Measurements from ENCODE around the gene DLG2. TPM values are rescaled to one million over a fixed set of nuclear protein-coding genes. Genes with fewer than 3 reads are reported as not detected.
A peak's percentile ranks its signal among the peaks of the same experiment; 100 is the strongest.

The DLG2 gene
- total RNA-seq, 1 experiment from 2014 or later: 12.1 TPM

DNA sequence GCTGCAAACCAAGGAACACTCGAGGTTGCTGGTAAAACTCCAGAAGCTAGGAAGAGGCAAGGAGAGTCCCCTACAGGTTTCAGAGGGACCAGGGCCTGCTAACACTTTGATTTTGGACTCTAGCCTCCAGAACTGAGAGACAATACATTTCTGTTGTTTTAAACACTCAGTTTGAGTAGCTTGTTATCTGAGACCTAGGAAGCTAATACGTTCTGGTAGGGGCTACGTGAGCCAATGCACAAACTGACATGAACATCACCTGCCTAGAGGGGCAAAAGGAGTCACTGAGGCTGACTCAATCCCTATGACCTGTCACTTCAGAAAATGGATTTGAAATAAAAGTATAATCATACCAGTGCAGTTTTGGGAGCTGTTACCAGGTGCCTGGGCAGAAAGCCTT, 1775.1 kb downstream of the DLG2 start:
- H3K27me3 ChIP-seq: no peaks in the 10 kb centered on the region
- H3K4me1 ChIP-seq: no peaks in the 10 kb centered on the region
- H3K9me3 ChIP-seq (replicated peaks): no peaks in the 10 kb centered on the region
- no peaks in the 10 kb centered on the region for H3K36me3 ChIP-seq
- H3K4me3 ChIP-seq: no peak overlapping the region
- no peak for DNase-seq
- no peak overlapping the region for H3K27ac ChIP-seq

DNA sequence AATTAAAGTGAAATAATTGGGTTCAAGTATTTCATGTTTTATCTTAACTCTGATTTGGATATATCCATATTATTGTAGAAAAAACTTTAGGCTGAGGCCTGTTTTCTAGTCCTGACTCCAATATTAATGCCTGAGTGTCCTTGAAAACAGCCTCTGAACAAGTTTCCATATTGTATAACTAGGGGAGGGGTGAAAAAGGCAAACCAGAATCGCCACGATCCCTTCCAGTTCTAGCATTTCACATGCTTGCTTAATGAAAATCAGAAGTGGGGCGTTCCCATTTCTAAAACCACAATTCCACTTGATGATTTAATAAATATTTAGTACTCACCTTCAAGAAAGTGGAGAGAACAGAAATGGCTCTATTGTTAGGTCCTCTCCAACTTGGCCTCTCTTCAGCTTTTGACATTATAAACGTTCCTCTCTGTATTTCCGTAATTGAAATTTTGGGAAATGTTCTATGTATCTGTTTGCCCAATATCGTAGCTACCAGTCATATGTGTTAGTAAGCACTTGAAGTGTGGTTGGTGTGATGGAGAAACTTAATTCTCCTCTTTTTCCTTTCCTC, 1779.6 kb downstream of the DLG2 start:
- Histone ChIP-seq H3K9me3 (replicated peaks) (no peaks in the 10 kb centered on the region), H3K36me3 (no peaks in the 10 kb centered on the region), H3K27ac (no peak overlapping the region), H3K27me3 (no peaks in the 10 kb centered on the region), H3K4me1 (no peaks in the 10 kb centered on the region), H3K4me3 (no peak overlapping the region)
- DNase-seq: no peak

DNA sequence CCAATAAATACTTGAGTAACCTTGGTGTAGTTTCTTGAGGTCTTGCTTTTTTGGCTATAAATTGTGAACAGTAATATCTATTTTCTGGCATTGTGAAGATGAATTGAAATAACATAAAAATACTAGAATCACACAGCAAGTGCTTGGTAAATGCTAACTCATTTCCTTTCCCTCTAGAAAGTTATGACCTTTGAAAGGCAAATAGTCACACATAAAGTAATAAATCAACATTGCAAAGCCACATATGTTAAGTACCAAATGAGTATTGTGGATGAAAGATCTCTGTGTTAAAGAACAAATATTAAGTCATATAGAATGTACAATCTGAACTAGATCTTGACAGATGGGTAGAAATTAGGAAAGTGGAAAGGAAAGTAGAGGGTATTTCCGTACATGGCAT, 1781.3 kb downstream of the DLG2 start:
- no peaks in the 10 kb centered on the region for H3K9me3 ChIP-seq (replicated peaks)
- no peaks in the 10 kb centered on the region for H3K4me1 ChIP-seq
- no peak overlapping the region for H3K4me3 ChIP-seq

DNA sequence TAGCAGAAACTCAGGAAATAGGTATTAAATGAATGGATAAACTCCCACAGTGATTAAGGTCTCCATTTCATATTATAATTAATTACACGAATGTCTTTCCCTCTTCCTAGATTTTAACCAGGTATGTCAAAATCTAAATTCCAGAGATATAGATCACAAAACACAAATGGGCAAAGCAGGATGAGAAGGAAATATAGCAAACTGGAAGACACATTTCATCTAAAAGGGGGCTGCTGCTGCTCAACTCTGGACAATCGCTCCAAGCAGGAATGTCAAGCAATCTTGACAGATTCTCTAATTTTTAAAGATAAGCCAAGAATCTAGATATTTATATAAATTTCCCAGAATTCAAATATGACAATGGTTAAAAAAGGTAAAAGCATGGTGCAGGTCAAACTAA, 1786.8 kb downstream of the DLG2 start:
- Histone ChIP-seq H3K9me3 (replicated peaks) (no peaks in the 10 kb centered on the region), H3K4me3 (no peak overlapping the region), H3K4me1 (no peaks in the 10 kb centered on the region), H3K36me3 (no peaks in the 10 kb centered on the region), H3K27ac (no peak overlapping the region), H3K27me3 (no peaks in the 10 kb centered on the region)
- no peak for DNase-seq

More for the DNA sequence above, 1781.3 kb downstream of the DLG2 start:
- H3K27me3 ChIP-seq: no peaks in the 10 kb centered on the region
- H3K27ac ChIP-seq: no peak overlapping the region
- DNase-seq: no peak
- no peaks in the 10 kb centered on the region for H3K36me3 ChIP-seq

DNA sequence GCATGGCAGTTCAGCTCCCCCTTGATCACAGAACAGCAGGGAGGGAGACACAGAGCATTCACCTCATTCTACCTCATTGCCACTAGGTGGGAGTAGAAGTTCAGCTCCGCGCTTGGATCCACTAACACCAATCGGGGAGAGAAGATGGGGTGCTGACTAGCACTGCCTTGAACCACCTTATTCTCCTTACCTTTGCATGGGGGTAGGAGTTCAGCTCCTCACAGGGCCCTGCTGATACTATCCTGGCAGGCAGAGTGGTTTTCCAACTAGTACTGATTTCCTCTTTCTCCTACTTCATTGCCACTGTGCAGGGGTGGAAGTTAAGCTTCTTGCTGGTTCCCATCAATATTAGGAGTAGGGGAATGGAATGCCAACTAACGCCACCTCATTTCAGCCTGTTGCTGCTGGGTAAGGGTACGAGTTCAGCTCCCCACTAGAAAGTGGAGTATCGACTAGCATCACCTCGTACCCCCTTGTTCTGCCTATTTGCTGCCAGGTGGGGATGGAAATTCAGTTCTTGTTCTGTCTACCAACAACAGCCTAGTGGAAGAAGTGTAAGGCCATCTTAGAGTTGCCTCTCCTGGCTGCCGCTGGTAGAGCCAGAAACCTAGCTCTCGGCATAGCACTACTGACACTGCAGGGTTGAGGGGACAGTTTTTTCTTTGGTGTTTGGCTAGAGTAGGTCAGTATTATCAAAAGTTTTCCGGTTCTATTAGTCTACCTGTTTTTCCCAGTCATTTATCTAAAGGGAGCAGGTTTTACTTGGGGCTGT, 1790.1 kb downstream of the DLG2 start:
- Histone ChIP-seq H3K36me3 (no peaks in the 10 kb centered on the region), H3K4me3 (no peak overlapping the region), H3K4me1 (no peaks in the 10 kb centered on the region), H3K27me3 (no peaks in the 10 kb centered on the region), H3K27ac (no peak overlapping the region), H3K9me3 (replicated peaks) (no peaks in the 10 kb centered on the region)
- DNase-seq: peak; percentile 51 to 80

DNA sequence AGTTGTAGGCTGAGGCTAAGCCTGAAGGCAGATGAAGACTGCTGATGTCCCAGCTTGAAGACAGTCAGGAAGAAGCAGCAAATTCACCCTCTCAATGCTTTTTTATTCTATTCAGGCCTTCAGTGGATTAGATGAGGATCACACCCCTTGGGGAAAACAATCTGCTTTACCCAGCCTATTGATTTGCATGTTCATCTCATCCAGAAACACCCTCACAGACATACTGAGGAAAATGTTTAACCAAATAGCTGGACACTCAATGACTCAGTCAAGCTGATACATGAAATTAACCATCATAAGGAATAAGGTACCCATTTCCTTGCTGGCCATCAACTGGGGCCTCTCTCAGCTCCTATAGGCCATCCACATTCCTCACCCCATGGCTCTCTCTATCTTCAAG, 1791.1 kb downstream of the DLG2 start:
- Histone ChIP-seq H3K4me3 (no peak overlapping the region), H3K27me3 (no peaks in the 10 kb centered on the region), H3K4me1 (no peaks in the 10 kb centered on the region), H3K27ac (no peak overlapping the region), H3K9me3 (replicated peaks) (no peaks in the 10 kb centered on the region), H3K36me3 (no peaks in the 10 kb centered on the region)
- no peak for DNase-seq

DNA sequence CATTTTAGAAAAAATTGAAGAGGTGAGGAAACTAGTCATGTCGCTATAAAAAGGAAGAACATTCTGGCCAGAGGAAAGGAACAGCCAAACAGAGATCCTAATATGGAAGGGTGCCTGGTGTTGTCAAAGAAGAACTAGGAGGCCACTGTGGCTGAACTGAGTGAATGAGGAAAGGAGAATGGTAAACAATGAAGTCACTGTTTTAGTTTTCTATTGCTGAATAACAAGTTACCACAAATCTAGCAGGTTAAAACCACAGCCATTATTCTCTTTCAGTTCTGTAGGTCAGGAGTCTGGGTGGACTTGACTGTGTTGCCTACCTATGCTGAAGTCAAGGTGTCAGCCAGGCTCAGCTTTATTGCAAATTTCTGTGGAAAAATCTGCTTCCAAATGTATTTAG, 1791.7 kb downstream of the DLG2 start:
- Histone ChIP-seq H3K9me3 (replicated peaks) (no peaks in the 10 kb centered on the region), H3K4me3 (no peak overlapping the region), H3K4me1 (no peaks in the 10 kb centered on the region), H3K27me3 (no peaks in the 10 kb centered on the region), H3K27ac (no peak overlapping the region), H3K36me3 (no peaks in the 10 kb centered on the region)
- DNase-seq: no peak

DNA sequence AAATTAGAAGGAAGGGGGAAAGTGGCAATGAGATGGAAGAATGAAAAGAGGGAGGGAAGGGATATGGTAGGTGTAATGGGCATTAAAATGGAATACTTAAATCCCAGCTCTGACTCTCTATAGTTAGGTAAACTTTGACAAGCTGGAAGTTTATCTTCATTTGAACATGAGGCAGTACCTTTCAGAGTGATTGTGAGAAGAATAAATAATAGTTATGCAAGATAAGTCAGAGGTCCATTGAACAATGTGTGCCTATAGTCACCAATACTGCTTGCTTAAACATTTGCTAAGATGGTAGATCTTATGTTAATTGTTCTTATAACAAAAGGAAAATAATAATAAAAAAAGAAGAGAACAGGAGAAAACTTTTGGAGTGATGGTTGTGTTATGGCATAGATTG, 1795.2 kb downstream of the DLG2 start:
- Histone ChIP-seq H3K4me1 (no peaks in the 10 kb centered on the region), H3K36me3 (no peaks in the 10 kb centered on the region), H3K4me3 (no peak overlapping the region), H3K9me3 (replicated peaks) (no peaks in the 10 kb centered on the region), H3K27me3 (no peaks in the 10 kb centered on the region), H3K27ac (no peak overlapping the region)
- no peak for DNase-seq

DNA sequence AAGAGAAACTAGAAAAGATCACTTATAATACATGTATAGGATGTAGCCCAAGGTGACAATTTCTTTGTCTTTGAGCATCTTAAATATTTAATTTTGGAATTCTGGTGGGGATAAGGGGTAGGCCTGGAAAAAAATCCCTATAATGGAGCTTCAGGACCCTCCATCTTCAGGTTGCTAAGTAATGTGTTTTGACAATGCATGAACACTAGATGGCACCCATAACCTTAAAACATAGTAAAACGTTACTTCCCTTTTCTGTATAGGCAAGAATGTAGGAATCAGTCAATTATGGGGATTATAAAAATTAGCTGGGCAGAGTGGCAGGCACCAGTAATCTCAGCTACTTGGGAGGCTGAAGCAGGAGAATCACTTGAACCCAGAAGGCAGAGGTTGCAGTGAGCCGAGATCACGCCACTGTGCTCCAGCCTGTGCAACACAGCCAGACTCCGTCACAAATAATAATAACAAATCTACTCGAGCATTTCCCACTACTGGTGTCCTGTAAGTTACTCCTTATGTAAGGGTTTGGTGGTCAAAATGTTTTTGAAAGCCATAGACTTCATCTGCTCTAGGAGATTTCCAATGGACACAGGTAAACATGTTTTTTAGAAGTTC, 1799.1 kb downstream of the DLG2 start:
- Histone ChIP-seq H3K4me1 (no peaks in the 10 kb centered on the region), H3K27me3 (no peaks in the 10 kb centered on the region), H3K36me3 (no peaks in the 10 kb centered on the region), H3K4me3 (no peak overlapping the region), H3K9me3 (replicated peaks) (no peaks in the 10 kb centered on the region), H3K27ac (no peak overlapping the region)
- DNase-seq: peak in 1 of 2 experiments; percentile 73

DNA sequence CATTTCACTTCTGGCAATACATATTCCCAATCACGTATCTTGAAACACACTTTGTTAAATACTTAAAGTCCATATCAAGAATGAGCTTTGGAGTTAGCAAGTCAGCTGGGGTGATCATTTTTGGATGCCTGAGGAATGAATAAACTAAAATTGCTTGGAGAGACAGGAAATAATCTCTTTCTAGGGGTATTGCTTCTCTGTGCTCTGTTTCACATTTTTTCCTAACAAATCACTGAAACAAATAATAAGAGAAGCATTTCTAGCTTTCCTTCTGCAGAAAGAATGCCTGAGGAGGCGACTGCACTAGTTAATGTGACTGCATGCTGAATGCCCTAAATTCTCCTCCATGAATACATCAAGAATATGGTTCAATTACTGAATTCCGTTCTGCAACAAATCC, 1799.6 kb downstream of the DLG2 start:
- no peak overlapping the region for H3K4me3 ChIP-seq
- no peaks in the 10 kb centered on the region for H3K4me1 ChIP-seq
- no peak for DNase-seq
- H3K36me3 ChIP-seq: no peaks in the 10 kb centered on the region
- H3K27me3 ChIP-seq: no peaks in the 10 kb centered on the region
- H3K9me3 ChIP-seq (replicated peaks): no peaks in the 10 kb centered on the region
- no peak overlapping the region for H3K27ac ChIP-seq

DNA sequence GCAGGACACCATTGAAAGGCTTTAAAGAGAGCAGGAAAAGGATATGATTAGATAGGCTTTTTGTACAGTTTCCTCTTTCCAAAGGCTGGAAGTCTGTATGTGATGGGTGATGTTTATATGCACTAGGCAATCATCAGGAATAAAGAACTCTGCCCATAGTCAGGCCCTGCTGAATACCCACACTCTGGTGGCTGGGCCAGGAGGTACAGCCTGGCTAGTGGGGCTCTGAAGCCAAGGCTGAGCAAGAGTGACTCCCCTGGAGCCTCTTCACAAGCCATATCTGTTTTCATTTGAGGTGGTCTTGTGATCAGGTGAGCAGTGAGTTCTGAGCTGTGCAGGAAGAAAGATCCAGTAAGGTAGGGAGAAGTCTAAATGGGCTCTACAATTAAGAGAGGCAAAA, 1801.1 kb downstream of the DLG2 start:
- no peak overlapping the region for H3K27ac ChIP-seq
- H3K27me3 ChIP-seq: no peaks in the 10 kb centered on the region
- no peak overlapping the region for H3K4me3 ChIP-seq
- H3K4me1 ChIP-seq: no peaks in the 10 kb centered on the region
- no peaks in the 10 kb centered on the region for H3K9me3 ChIP-seq (replicated peaks)
- H3K36me3 ChIP-seq: no peaks in the 10 kb centered on the region
- no peak for DNase-seq

DNA sequence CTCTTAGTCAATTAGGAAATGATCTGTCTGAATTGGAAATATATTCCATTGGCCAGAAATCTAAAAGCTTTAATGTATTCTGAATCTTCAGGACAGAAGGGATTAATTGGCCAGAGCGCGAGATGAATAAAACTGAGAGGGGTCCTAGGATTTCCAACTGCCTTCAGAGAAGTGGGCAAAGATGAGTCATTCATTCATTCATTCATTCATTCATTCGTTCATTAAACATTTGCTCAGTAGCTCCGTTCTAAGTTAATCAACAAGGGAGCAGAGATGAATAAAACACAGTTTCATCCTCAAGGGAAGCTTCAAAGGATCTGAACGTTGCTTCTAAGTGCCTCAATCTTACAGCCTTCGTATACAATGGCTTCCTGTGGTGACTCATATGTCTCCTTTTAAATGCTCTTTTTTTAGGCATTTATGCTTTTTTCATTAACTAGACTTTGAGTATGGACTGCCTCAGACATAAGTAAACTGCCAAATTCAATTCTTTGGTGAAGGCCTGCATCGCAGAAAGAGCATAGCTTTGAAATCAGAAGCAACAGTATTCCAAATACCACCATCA, 1803.6 kb downstream of the DLG2 start:
- no peak overlapping the region for H3K4me3 ChIP-seq
- H3K27ac ChIP-seq: no peak overlapping the region
- H3K9me3 ChIP-seq (replicated peaks): no peaks in the 10 kb centered on the region
- no peaks in the 10 kb centered on the region for H3K27me3 ChIP-seq
- DNase-seq: no peak
- H3K36me3 ChIP-seq: no peaks in the 10 kb centered on the region
- H3K4me1 ChIP-seq: no peaks in the 10 kb centered on the region

DNA sequence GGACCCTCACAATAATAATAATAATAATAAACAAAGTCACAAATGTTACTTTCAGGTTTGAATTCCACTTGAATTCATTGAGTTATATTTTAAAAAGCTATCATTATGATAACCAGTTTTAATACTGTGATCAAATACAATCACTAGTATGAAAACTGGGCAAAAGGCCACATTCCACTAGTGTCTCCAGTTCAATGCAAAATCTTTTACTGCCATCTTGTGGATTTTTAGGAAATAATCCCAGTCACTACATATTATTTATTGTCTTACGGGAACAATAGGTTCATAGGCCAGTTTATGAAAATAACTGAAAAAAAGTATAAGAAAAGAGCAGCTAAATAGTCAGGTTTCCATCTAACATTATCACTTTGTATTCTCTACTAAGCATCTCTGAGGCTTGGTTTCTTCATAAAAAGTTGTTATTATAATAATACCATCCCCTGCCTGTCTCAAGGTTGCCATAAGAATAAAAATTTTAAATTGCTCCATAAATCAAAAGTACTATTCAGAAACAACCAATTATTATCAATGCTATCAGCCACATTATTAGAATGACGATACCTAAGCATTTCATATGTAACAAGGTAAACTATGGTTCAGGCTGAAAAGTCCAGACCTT, 1807.1 kb downstream of the DLG2 start:
- Histone ChIP-seq H3K4me1 (no peaks in the 10 kb centered on the region), H3K27ac (no peak overlapping the region), H3K36me3 (no peaks in the 10 kb centered on the region), H3K27me3 (no peaks in the 10 kb centered on the region), H3K4me3 (no peak overlapping the region), H3K9me3 (replicated peaks) (no peaks in the 10 kb centered on the region)
- peak; percentile 18 to 78 for DNase-seq

DNA sequence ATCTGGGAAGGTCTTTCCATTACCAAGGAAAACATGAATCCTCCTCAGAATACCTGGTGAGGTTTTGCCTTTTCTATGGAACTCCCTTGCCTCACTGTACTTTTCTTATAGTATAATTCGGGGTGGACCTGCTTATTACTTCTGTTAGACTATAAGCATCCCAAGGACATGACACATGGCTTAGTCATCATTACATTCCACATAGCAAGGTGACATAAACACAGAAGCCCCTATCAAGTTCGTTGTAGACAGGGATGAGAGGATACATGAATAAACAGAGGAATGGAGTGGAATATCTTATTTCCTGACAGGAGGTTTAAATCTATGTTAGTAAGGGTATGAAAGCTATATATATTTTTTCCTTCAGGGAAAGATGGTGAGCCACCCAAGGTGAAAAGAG, 1808.8 kb downstream of the DLG2 start:
- no peaks in the 10 kb centered on the region for H3K27me3 ChIP-seq
- no peaks in the 10 kb centered on the region for H3K4me1 ChIP-seq
- H3K36me3 ChIP-seq: no peaks in the 10 kb centered on the region
- no peak for DNase-seq
- H3K4me3 ChIP-seq: no peak overlapping the region
- no peak overlapping the region for H3K27ac ChIP-seq
- no peaks in the 10 kb centered on the region for H3K9me3 ChIP-seq (replicated peaks)

DNA sequence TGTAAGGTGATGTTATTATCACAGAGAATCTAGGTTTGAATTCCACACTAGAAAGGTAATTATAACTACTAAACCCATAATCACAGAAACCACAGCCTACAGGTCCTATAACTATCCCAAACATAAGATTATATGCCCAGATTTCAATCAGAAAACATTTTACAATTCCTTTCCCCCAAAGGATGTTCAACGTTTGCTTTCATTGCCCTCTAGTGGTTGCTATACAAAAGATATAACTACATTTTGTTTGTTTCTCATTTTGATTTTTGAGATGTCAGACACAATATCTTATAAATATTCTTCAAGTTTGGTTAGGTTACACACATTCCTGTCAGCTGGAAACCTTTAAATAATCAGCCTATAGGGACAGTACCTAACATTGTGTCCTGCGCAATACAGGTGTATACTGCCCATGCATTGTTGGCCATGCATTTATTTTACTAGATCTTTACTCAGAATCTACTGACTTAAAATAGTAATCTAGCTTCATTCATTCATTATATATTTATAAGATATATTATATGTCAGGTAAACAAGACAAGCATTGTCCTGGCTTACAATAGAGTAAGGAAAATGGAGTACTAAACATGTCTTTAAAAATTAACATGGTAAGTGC, 1810.5 kb downstream of the DLG2 start:
- H3K9me3 ChIP-seq (replicated peaks): no peaks in the 10 kb centered on the region
- no peak overlapping the region for H3K4me3 ChIP-seq
- peak in 1 of 2 experiments; percentile 47 for DNase-seq
- no peaks in the 10 kb centered on the region for H3K4me1 ChIP-seq
- no peak overlapping the region for H3K27ac ChIP-seq
- H3K27me3 ChIP-seq: no peaks in the 10 kb centered on the region
- no peaks in the 10 kb centered on the region for H3K36me3 ChIP-seq

All from SJCRH30 (cell line).